Hematopoietic multipotent progenitor cell treated with erythropoietin and hydrocortisone succinate and interleukin-3 and kit ligand, for 17 days (in vitro differentiated cells): ENCODE measurements around the gene B4GALT4.
"Not testable (repeated sequence)": the region's sequence is repeated elsewhere in the genome, so short reads cannot be mapped to it uniquely, and the experiment has no call there.

Experiments
- DNase-seq: peaks from one replicate; pipeline ENCODE4 v3.0.0-alpha.2; 2015; ENCODE audit warnings: low spot score

The B4GALT4 gene

DNA sequence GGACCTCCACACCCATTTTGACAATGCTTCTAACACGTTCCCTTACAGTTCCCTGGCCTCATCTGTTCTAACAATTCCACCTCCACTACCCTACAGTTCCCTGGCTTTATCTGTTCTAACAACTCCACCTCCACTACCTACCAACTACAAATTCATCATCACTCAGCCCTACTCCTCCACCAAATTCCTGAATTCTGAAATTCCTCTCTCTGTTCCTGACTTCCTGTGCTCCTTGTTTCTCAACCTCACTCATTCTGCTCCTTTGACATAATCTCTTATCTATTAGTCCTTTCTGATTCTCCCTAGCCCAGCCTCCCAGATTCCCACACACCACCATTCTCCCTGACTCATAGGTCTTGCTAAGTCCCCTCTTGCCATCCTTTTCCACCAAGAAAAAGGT is 44.8 kb downstream of the B4GALT4 start:
- no peak for DNase-seq

DNA sequence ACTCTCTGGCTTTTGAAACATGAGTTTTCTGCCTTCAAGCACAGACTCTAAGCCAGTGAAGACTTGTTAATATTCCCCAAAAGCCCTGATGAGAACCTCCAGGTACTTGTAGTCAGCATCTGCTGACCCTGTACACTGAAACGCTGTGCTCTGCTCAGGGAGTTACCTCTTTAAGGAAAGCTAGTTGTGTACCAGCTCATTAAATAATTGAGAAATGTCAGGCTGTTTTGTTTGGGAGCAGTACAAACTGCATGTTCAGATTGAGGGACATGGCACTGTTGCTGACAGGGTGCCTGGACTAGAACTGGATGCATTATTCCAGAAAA is 45.6 kb downstream of the B4GALT4 start:
- no peak for DNase-seq

DNA sequence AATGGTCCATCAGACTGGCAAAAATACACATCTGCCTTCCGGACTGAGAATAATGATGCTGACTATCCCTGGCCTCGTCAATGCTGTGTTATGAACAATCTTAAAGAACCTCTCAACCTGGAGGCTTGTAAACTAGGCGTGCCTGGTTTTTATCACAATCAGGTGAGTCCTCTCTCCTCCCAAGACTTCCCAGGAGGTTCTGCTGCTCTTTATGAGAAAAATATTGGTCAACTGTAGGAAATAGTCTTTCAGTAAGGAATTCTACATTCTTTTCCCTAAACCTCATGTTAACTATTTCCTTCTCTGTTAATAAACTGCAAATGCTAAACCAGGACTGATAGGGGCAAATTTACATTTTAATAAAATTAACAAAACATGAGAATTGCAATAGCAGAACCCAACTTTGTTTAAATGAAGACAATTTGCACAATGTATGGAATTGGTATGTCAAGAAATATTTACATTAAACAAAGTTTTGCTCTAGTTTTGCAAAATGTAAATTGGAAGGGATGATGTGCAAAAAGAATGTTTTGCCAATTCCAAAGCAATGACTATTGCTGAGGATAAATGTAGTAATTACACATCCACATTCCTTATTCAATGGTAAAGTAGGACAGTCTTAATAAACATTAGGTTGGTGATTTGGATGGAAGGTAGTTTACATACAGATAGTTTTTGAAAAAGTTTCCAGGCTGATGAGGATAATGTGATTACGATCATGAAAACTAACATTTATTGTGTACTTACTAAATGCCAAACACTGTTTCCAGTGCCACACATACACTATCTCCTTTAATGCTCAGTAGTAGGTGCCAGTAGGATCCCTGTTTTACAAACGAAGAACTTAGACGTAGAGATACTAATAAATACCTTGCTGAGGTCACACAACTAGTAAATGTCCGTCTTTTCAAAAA is 46.2 kb downstream of the B4GALT4 start:
- DNase-seq = no peak

DNA sequence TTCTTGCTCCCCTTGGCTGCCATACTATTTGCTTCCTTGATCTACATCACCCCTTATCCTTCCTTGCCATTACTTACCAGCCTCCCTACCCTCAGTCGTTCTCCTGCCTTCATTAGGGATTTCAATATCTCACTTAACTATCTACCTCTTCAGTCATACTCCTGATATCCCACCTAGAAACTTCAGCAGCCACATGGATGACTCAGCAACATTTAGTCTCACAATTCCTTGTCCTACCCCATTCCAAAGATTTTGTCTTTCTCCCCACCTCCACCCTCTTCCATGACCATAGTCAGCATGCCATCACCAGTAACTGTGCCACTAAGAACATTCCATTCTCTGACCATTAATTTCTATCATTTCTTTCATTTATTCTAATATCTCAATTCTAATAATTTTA is 48.9 kb downstream of the B4GALT4 start:
- no peak for DNase-seq

DNA sequence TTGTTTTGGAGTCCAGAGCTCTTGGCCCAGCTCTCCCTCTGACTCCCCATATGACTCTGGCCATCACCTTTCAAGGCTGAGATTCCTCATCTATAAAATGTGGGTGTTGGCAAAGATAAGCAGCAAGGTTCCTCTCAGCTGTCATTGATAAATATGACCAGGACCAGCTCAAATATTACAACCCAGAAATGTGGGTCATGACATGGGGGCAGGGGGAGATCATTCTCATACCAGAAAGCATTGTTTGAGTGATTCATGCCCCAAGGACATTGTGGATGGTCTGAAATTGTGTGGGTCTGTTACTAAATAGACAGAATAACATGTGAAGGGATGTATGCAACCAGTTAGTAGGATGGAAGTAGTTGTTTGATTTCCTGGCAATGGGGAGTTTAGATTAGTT is 53.4 kb downstream of the B4GALT4 start:
- no peak for DNase-seq

DNA sequence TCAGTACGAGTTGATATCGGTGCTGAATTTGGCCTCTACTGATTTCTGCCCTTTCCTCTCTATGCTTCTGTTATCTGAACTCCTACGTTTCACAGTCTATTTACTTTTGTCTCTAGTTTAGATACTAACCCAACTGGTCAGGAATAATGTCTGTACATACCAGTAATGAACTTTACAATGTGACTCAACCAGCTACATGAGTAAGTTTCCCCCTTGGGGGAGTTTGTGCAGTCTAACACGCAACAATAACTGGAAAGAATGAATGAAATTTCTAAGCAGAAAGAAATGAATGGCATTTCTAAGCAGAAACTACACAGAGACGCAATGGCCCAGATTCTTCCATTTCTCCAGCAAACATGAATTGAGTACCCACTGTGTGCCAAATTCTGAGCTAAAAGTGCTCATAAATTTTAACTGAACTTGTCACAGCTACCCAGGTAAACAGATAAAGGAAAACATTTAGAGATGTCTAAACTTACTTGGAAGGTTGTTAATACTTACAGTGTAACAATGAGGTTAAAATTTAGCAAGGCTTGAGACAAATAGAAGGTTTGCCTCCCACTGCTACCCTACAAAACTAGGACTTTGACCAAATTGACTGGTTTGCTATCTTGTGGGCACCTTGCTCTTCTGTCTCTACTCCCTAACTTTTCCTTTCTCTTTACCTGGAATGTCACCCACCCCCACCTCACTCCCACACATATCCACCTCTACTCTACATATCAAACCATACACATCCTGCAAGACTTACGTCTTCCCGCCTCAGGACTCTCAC is 55.7 kb downstream of the B4GALT4 start:
- DNase-seq = no peak

DNA sequence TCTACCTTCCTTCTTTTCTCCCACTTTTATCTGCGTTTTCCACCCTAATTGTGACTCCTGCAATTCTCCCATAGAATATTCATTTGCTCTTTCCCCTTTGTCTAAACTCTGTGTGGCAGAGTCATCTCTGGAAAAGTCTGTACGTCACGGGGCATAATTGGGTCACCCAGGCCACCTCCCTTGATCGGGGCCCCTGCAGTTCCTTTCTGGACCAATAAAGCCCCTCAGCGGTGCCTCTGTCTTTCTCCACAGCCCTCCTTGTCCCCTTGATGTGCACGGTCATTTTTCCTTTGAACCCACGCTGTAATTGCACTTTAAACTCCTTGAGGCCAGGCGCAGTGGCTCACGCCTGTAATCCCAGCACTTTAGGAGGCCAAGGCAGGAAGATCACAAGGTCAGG is 56.6 kb downstream of the B4GALT4 start:
- no peak for DNase-seq

DNA sequence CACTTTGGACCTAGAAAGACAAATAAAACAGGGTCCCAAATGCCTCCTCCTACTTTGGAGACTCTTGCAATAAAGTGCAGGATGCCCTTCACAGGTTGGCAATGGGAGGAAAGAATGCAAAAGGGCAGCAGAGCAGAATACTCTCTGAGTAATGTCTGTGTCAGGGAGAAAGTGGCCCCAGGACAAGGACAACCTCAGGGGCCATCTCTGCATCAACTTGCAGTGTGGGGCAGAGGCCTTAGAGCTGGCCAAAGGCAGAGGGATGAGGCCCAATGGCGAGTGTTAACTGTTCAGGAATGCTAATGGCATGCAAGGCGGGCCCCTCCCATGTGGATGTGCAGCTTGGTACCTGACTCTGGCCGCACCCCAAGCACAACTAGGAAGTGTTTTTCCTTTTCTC is 58.9 kb downstream of the B4GALT4 start:
- no peak for DNase-seq

DNA sequence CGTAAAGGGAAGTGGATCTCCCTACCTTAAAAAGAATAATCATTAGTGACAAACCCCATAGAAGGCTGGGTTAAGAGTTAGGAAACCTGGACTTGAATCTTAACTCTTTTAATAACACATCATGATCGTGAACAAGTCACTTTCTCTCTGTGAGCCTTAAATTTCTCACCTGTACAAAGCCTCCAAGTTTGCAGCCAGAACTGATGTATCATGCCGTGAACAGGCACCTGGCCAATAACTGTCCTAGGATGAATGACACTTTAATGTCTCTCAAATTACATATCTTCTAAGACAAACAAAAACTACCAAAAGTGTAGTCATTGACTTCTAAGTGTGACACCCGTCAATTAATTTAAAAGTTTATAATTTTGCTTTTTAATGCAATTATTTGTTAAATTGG is 63.4 kb downstream of the B4GALT4 start:
- DNase-seq = no peak

DNA sequence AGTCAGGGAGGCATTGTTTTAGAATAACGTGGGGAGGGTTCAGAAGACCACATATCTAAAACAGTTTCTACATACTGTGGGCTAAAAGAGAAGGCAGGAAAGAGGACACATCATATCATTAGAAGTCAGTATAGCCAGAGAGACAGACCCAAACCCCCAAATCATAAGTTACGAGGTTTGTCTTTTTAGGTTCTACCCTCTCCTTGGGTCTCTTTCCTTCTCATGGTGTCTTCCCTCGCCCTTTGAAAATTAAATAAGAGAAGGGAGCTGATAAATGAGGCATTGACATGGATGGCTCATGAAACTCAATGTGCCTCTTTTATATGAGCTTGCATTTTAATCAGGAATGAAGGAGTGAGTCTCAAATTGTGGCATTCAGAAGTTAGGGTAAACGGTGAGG is 63.9 kb downstream of the B4GALT4 start:
- no peak for DNase-seq

DNA sequence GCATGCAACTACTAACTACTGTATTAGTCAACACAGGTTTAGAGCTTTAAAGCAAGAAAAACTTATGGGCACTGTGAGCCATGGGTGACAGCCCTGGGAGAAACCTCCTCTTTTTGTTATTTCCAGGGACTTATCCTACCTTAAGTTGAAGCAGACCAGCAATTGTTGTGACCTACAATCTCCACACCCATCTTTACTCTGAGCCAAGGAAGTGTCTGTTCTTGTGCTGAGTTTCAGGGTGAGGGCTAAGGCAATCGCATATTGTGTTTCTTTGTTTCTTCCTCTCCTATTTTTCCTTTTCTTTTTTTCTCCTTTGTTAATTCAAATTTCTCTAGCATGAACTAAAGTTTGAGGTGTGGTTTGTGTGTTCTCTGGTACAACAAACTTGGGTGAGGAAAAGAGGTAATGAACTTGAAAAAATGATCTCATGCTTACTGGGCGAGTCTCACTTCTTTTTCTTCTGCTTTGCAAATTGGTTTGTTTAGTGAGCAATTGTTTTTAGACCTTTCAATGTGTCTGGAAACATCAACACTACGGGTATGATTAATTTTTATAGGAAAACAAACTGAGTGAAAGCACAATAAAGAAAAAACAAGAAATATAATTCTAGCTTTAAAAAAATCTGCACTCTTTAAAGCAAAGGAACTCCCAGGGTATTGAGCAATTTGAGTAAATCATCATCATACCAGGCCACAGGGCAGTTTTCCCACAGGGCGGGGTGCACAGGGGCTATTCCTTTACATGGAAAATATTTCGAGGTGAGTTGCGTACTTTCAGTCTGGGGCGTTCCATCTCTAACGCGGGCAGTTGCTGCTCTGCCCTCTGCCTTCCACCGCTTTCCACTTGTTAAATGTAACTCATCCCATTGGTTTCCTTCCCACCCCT is 64.6 kb downstream of the B4GALT4 start:
- DNase-seq = no peak

DNA sequence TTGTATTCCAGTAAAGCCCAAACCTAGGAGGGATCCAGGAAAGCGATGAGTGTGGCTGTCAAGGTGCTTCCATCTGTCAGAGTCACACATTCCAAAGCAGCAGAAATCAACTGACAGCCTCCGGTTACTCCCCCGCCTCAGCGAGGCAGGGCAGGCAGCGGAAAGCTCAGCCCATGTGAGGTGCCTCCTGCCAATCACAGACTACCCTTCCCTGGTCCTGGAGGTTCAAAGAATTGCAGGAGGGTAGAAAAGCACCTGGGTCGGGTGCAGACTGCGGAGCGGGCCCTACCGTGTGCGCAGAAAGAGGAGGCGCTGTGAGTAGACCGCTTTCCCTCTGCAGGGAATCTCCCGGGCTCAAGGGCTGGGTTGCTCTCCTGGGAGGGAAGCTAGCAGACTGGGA is 67.4 kb downstream of the B4GALT4 start, which contains the start of gene UPK1B:
Gene UPK1B, plus strand, starts transcription at position 274 of the 400 bp plus-strand sequence. CDS start 13,144 bp downstream, outside the sequence.
- no peak for DNase-seq

DNA sequence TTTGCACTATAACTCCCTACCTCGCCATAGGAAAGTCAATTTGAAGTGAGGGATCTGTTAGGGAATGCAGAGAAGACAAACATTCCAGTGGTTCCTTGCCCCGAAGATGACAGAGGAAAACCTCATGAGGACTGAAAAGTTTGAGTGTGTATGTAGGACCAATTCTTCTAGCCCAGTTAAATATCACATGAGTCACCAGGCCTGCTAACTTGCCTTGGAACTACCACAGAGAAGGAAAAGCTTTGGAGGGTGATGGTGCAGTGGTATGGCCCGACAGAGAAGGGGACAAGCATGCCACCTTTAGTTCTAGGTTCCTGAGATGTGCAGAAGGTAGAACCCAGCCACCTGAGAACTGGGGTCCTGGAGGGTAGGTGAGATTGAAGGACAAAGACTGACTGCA is 69.9 kb downstream of the B4GALT4 start:
- no peak for DNase-seq

DNA sequence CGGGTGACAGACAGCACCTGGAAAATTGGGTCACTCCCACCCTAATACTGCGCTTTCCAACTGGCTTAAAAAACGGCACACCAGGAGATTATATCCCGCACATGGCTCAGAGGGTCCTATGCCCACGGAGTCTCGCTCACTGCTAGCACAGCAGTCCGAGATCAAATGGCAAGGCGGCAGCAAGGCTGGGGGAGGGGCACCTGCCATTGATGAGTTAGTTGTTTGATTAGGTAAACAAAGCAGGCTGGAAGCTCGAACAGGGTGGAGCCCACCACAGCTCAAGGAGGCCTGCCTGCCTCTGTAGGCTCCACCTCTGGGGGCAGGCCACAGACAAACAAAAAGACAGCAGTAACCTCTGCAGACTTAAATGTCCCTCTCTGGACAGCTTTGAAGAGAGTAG is 75.9 kb downstream of the B4GALT4 start:
- DNase-seq = not testable (repeated sequence)
